NCI-H1436 (cell line): ENCODE results near the gene SERP2.

Source experiments
- DNase-seq: peaks from one replicate; lab custom pipeline; 2025; lab: John Stamatoyannopoulos, UW

Gene SERP2

DNA sequence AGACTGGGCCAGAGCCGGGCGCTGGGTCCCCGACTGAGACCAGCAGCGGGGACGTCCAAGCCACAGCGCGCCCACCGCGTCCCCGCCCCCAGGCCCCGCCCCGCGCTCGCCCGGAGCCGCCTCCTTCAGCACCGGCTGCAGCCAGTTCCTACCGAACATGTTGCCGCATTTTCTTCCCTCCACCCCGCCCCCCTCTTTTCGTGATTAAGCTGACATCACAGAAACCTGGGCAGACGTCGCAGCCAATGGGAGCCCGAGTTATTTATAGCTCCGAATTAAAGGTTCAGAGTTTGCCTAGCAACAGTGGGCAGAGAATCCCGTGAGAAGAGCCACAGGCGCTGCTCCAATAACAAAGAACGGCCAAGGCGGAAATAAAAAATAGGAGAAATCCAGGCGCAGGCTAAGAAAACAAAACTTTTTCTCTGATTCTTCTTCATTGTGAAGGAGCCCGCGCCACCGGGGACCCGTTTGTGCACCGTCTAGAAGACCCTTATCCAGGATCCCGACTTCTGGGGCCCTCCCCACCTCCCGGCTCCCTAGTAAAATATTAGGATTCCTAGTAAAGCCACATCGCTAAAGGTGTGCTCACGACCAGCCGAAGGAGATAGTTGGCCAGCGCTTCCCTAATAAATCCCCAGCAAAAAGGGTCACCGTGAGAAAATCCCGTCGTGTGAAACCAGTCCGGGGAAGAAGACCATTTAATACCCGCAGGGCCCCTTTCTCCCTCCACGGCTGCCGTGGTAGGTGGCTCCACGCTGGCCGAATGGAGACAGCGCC, 61.7 kb downstream of the SERP2 start:
- peak; percentile 92 for DNase-seq

DNA sequence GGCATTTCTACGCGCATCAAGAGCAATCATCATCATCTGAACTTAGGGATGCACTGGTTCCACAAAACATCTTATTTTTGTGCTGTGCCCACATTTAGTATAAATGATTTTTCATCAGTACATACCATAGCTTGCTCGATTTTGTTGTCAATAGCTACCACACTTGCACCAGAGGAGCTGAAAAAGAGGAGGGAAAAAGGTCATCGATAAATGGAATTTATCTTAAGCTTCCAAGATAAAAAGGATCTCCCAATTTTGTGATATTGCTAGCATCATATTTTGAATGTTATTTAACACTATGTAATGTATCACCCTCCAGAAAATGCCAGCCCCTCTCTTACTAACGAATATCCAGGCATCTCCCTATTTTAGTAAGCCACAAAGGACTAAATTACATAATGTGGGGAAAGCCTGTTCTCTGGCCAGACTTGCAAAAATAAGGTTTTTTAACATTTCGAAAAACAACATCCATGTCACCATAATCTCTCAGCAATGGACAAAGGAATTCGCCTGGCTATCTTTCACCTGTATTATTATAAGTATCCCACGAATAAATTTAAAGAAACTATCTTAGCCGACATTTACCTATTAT, 62.4 kb downstream of the SERP2 start:
- no peak for DNase-seq

DNA sequence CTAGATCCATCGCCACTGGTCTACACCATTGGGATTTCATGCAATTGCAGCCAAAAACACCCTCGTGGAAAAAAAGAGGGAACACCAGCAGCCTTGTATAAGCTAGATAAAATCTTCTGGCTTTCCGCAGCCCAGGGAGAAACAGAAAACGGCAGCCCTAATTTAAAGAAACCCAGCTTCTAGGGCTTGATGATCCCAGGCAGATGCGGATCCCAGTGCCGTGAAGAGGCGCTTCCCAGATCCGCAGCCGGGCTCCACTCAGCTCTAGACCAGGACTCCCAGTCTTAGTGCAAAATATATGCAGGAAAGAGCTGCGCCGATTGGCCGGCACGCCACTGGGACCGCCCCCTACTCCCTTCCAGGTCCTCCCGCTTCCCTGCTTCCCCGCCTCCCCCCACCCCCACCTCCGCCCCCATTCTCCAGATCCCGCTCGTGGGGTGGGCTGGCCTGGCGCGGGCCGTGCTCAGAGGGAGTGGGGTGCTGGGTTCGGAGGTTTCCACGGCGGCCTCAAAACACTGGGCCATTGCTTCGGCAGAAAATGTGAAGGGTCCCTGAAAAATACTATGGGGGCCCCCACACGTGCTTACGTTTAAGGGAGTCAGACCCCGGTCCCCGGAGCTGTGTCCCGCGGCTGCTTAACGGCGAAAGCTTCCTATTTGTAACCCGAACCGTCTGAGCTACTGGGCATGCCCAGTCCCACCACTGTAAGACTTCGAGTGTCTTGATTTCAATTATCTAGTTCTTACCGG, 63.1 kb downstream of the SERP2 start:
- peak; percentile 77 for DNase-seq

GRCh38 chr13:44437356-44438233, 64.0 kb downstream of the SERP2 start:
- peak; percentile 21 for DNase-seq

DNA sequence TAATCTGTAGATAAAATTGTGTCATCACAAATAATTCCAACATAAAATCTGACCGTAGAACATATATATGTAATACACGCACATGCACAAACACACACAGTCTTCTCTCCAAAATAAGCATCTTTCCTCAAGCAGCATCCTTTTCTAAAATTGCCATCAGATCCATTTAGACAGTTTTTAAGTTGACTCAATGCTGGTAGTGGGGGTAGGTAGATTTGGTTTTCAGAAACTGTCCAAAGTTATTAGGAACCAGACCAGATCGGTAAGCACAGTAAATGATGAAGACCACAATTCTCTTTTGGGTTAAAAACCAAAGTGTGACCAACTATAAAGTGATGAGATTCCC, 64.6 kb downstream of the SERP2 start:
- no peak for DNase-seq

DNA sequence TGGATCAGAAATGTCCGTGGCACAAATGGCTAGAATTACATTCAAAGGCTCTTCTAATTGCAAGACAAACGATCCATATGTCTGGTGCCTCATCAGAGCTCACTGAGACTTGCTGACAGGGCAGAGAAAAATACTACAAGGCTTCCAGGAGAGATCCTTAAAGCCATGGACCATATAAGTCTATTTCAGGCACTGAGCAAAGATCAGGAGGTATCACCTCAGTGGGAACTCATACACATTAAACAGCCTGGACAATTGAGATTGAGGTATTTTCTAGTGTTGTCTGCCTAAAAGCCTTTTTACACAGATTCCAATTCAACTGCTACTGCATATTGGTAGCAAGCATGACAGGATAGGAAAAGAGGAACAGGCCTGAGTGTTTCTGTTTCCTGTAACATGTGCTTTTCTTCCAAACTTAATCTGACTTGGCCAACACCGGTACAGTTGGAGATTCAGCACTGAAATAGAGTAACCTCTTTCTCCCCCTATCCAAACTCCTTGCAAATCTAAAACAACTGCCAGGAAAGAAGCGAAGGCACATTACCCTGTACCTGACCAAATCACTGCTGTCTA, 65.9 kb downstream of the SERP2 start:
- DNase-seq, result no peak

DNA sequence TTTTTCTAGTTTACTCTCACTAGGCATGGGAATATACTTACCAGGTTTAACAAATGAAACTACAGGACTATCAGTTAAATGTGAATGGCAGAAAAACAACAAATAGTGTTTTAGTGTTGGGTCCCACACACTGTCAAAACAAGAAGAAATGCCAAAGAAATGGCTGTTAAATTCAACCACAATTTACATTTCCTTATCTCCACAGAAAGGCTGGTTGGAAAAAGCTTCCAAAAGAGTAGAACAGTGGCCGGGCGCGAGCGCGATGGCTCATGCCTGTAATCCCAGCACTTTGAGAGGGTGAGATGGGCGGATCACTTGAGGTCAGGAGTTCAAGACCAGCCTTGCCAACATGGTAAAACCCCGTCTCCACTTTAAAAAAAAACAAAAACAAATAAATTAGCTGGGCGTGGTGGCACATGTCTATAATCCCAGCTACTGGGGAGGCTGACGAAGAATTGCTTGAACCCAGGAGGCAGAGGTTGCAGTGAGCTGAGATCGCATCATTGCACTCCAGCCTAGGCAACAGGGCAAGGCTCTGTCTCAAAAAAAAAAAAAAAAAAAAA, 66.5 kb downstream of the SERP2 start:
- no peak for DNase-seq
